C4-2B (cell line): ENCODE measurements around the gene OTOGL.

Source experiments
- H3K27ac ChIP-seq: fragments of 450-650 bp; 2 replicates; pipeline ENCODE4 v1.5.1; 2017
- CTCF ChIP-seq: fragments of 450-650 bp; conservative IDR thresholded peaks from 2 replicates; pipeline ENCODE4 v1.5.1; 2017; ENCODE audit warnings: mild to moderate bottlenecking
- ZFX ChIP-seq: fragments of 450-650 bp; IDR thresholded peaks from 2 replicates; pipeline ENCODE4 v1.6.1; 2017

OTOGL gene

GRCh38 chr12:80364056-80364455 is 264.7 kb downstream of the OTOGL start:
- no peak overlapping the region for H3K27ac ChIP-seq
- TF ChIP-seq ZFX (no peak), CTCF (no peak)

- TF ChIP-seq CTCF: no peak
- no peak for TF ChIP-seq ZFX
- H3K27ac ChIP-seq: no peak overlapping the region
Measured at GRCh38 chr12:80373666-80374065, 274.3 kb downstream of the OTOGL start.

GRCh38 chr12:80374615-80375014 is 275.3 kb downstream of the OTOGL start:
- TF ChIP-seq CTCF (no peak), ZFX (no peak)
- H3K27ac ChIP-seq: no peak overlapping the region

GRCh38 chr12:80377140-80377794 is 277.9 kb downstream of the OTOGL start:
- H3K27ac ChIP-seq: no peak overlapping the region
- TF ChIP-seq ZFX (no peak), CTCF (no peak)

GRCh38 chr12:80381121-80381520 is 281.8 kb downstream of the OTOGL start:
- no peak for TF ChIP-seq CTCF
- TF ChIP-seq ZFX: no peak
- H3K27ac ChIP-seq: no peak overlapping the region

GRCh38 chr12:80382254-80382653 is 282.9 kb downstream of the OTOGL start:
- TF ChIP-seq ZFX: no peak
- no peak for TF ChIP-seq CTCF
- no peak overlapping the region for H3K27ac ChIP-seq

- H3K27ac ChIP-seq: no peak overlapping the region
- no peak for TF ChIP-seq ZFX
- TF ChIP-seq CTCF: no peak
Measured at GRCh38 chr12:80400571-80400991, 301.2 kb downstream of the OTOGL start.
